Astrocyte (in vitro differentiated cells and primary cell): ENCODE results near the gene SLC8A2. TPM values are rescaled to one million over a fixed set of nuclear protein-coding genes. Genes with fewer than 3 reads are reported as not detected.
A peak's percentile ranks its signal among the peaks of the same experiment; 100 is the strongest.

Experiments
- DNase-seq: peaks from one replicate; pipeline ENCODE4 v3.0.0-alpha.2; 2010; ENCODE audit warnings: low read depth
- FAIRE-seq: peaks from 2 replicates; lab custom pipeline; 2011; peaks lifted over from hg19 to GRCh38; lab: Jason Lieb, UNC
- H2AFZ ChIP-seq: 2 replicates; pipeline ENCODE4 v1.6.0; 2012; ENCODE audit warnings: low read depth, low read length, inconsistent platforms
- H3K27ac ChIP-seq: 2 replicates; pipeline ENCODE4 v1.5.1; 2011; ENCODE audit warnings: low read depth, low read length, inconsistent platforms
- H3K27me3 ChIP-seq: 2 replicates; pipeline ENCODE4 v1.6.0; 2011; ENCODE audit warnings: low read length, inconsistent platforms; ENCODE audit not compliant: insufficient read depth
- H3K36me3 ChIP-seq: 2 replicates; pipeline ENCODE4 v1.5.1; 2011; ENCODE audit warnings: low read length, inconsistent platforms; ENCODE audit not compliant: insufficient read depth
- H3K4me1 ChIP-seq: 2 replicates; pipeline ENCODE4 v1.5.1; 2011; ENCODE audit warnings: low read length, inconsistent platforms; ENCODE audit not compliant: insufficient read depth
- H3K4me2 ChIP-seq: 2 replicates; pipeline ENCODE4 v1.6.0; 2012; ENCODE audit warnings: low read length, inconsistent platforms
- H3K4me3 ChIP-seq: 2 replicates; pipeline ENCODE4 v1.5.1; 2011; ENCODE audit warnings: low read depth, mild to moderate bottlenecking, low read length, inconsistent platforms; ENCODE audit not compliant: insufficient read depth
- H3K79me2 ChIP-seq: 2 replicates; pipeline ENCODE4 v1.6.0; 2012; ENCODE audit warnings: mild to moderate bottlenecking, low read length, inconsistent platforms; ENCODE audit not compliant: insufficient read depth
- H3K9ac ChIP-seq: 2 replicates; pipeline ENCODE4 v1.6.0; 2012; ENCODE audit warnings: mild to moderate bottlenecking, low read length, inconsistent platforms
- H3K9me3 ChIP-seq: 2 replicates; pipeline ENCODE4 v1.5.1; 2012; ENCODE audit warnings: low read depth, mild to moderate bottlenecking, low read length, inconsistent platforms; ENCODE audit not compliant: insufficient read depth
- H4K20me1 ChIP-seq: 2 replicates; pipeline ENCODE4 v1.6.0; 2012; ENCODE audit warnings: low read length, inconsistent platforms; ENCODE audit not compliant: insufficient read depth
- H3K27ac Mint-ChIP-seq: one replicate; pipeline ENCODE4 v1.8.0; 2021; ENCODE audit warnings: mild to moderate bottlenecking, mixed read lengths; ENCODE audit not compliant: unreplicated experiment
- H3K27me3 Mint-ChIP-seq: one replicate; pipeline ENCODE4 v1.8.0; 2021; ENCODE audit warnings: low read depth, mixed read lengths; ENCODE audit not compliant: unreplicated experiment
- H3K36me3 Mint-ChIP-seq: one replicate; pipeline ENCODE4 v1.8.0; 2021; ENCODE audit warnings: low read depth, mixed read lengths; ENCODE audit not compliant: unreplicated experiment
- H3K4me1 Mint-ChIP-seq: one replicate; pipeline ENCODE4 v1.8.0; 2021; ENCODE audit warnings: low read depth, mixed read lengths; ENCODE audit not compliant: unreplicated experiment
- H3K4me3 Mint-ChIP-seq: one replicate; pipeline ENCODE4 v1.8.0; 2021; ENCODE audit warnings: mild to moderate bottlenecking, moderate library complexity, mixed read lengths; ENCODE audit not compliant: unreplicated experiment
- H3K9me3 Mint-ChIP-seq: one replicate; pipeline ENCODE4 v1.8.0; 2021; ENCODE audit warnings: mild to moderate bottlenecking, mixed read lengths; ENCODE audit not compliant: unreplicated experiment
- EZH2 ChIP-seq: IDR thresholded peaks from 2 replicates; pipeline ENCODE4 v1.6.1; 2012; ENCODE audit warnings: mild to moderate bottlenecking, low read length, inconsistent platforms; ENCODE audit not compliant: insufficient read depth
- total RNA-seq: library from RNA; stranded (reverse); gene quantifications from 2 replicates; pipeline ENCODE4 v1.2.1, GENCODE V29; 2021
- TF ChIP-seq, protein P1 (sequence below): IDR thresholded peaks from 2 replicates; pipeline ENCODE4 v1.5.1; 2011; ENCODE audit warnings: low read depth, mild to moderate bottlenecking, inconsistent platforms, low read length, moderate library complexity; ENCODE audit not compliant: insufficient read depth

SLC8A2 gene
- total RNA-seq, 1 donor from 2014 or later = 3.3 TPM

- H2AFZ ChIP-seq = no peak overlapping the region
- DNase-seq (no peak), FAIRE-seq (no peak)
These were observed 40.7 kb upstream of the SLC8A2 start for GRCh38 chr19:47512183-47512947.

DNA sequence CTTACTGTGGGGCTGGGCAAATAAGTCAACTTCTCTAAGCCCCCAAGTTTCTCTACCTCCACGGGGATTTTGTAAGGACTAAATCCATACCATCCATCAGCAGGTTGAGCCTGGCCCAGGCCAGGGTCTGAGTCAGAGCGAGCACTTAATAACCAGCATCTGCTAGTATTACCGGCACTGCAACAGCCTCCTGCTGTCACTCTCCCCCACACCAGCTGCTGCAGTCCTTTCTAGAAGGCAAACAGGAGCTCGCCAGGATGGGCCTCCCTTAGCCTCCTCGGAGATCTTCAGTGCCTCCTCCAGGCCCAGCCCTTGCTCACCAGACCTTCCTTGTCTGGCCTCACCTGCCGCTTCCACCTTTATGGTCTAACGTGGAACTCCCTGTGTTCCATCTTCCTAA is 40.0 kb upstream of the SLC8A2 start:
- Histone ChIP-seq H3K36me3 (no peaks in the 10 kb centered on the region), H3K27ac (no peak overlapping the region), H3K4me1 (peaks cover 19% of the 10 kb centered on the region), H3K9ac (no peak overlapping the region), H3K4me2 (no peak overlapping the region), H3K9me3 (no peaks in the 10 kb centered on the region), H3K4me3 (no peak overlapping the region), H4K20me1 (peaks cover 77% of the 10 kb centered on the region), H3K27me3 (no peaks in the 10 kb centered on the region), H2AFZ (no peak overlapping the region), H3K79me2 (peaks cover 81% of the 10 kb centered on the region)
- H3K27ac Mint-ChIP-seq = no peak overlapping the region
- no peaks in the 10 kb centered on the region for H3K9me3 Mint-ChIP-seq
- peak overlapping the region; percentile 99 for H3K4me3 Mint-ChIP-seq
- DNase-seq (no peak), FAIRE-seq (no peak)
- H3K27me3 Mint-ChIP-seq = no peaks in the 10 kb centered on the region
- peaks cover 42% of the 10 kb centered on the region for H3K4me1 Mint-ChIP-seq
- H3K36me3 Mint-ChIP-seq = peaks cover 8% of the 10 kb centered on the region
- no peak for TF ChIP-seq EZH2
- TF ChIP-seq, protein P1, sequence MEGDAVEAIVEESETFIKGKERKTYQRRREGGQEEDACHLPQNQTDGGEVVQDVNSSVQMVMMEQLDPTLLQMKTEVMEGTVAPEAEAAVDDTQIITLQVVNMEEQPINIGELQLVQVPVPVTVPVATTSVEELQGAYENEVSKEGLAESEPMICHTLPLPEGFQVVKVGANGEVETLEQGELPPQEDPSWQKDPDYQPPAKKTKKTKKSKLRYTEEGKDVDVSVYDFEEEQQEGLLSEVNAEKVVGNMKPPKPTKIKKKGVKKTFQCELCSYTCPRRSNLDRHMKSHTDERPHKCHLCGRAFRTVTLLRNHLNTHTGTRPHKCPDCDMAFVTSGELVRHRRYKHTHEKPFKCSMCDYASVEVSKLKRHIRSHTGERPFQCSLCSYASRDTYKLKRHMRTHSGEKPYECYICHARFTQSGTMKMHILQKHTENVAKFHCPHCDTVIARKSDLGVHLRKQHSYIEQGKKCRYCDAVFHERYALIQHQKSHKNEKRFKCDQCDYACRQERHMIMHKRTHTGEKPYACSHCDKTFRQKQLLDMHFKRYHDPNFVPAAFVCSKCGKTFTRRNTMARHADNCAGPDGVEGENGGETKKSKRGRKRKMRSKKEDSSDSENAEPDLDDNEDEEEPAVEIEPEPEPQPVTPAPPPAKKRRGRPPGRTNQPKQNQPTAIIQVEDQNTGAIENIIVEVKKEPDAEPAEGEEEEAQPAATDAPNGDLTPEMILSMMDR = no peak

More at GRCh38 chr19:47512183-47512947, 40.7 kb upstream of the SLC8A2 start:
- peak overlapping the region; percentile 100 for H3K4me2 ChIP-seq
- no peaks in the 10 kb centered on the region for H3K9me3 Mint-ChIP-seq
- H3K4me3 ChIP-seq = no peak overlapping the region
- H3K9me3 ChIP-seq = no peaks in the 10 kb centered on the region
- H3K27ac Mint-ChIP-seq = peak overlapping the region; percentile 99
- peaks cover 74% of the 10 kb centered on the region for H3K79me2 ChIP-seq
- H3K27me3 Mint-ChIP-seq = no peaks in the 10 kb centered on the region
- peaks cover 8% of the 10 kb centered on the region for H3K36me3 Mint-ChIP-seq
- peaks cover 70% of the 10 kb centered on the region for H4K20me1 ChIP-seq
- H3K4me1 ChIP-seq = peaks cover 19% of the 10 kb centered on the region
- H3K4me3 Mint-ChIP-seq = peak overlapping the region; percentile 99
- H3K4me1 Mint-ChIP-seq = peaks cover 35% of the 10 kb centered on the region
- peak overlapping the region; percentile 99 for H3K9ac ChIP-seq
- no peak overlapping the region for H3K27ac ChIP-seq
- H3K36me3 ChIP-seq = no peaks in the 10 kb centered on the region
- no peaks in the 10 kb centered on the region for H3K27me3 ChIP-seq
- TF ChIP-seq, protein P1 = no peak
- TF ChIP-seq EZH2 = no peak

DNA sequence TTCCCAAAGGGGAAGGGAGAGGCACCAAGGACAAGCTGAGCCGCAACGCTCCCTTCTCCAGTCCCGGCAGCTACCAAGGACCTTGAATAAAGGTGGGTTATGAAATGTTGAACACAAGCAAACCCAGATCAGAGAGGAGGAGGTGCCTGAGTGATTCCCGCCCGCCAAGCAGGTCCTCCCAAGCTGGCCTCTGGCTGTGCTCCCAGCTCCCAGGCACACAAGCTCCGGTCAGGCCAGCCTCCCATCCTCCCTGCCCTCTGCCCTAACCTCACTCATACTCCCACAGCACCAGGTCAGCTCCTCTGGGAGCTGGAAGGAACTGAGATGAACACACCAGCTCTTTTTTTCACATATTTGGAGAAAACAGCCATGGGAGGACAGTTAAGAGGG is 39.4 kb upstream of the SLC8A2 start:
- no peaks in the 10 kb centered on the region for H3K36me3 ChIP-seq
- Mint-ChIP-seq H3K36me3 (peaks cover 8% of the 10 kb centered on the region), H3K27me3 (no peaks in the 10 kb centered on the region), H3K9me3 (no peaks in the 10 kb centered on the region), H3K4me3 (peak overlapping the region; percentile 40), H3K4me1 (peaks cover 42% of the 10 kb centered on the region), H3K27ac (no peak overlapping the region)
- H3K79me2 ChIP-seq = peaks cover 85% of the 10 kb centered on the region
- no peak overlapping the region for H3K4me2 ChIP-seq
- H3K4me3 ChIP-seq = no peak overlapping the region
- H3K4me1 ChIP-seq = peaks cover 19% of the 10 kb centered on the region
- DNase-seq = no peak
- TF ChIP-seq, protein P1 = no peak
- TF ChIP-seq EZH2 = no peak
- no peaks in the 10 kb centered on the region for H3K9me3 ChIP-seq
- no peak for FAIRE-seq
- no peak overlapping the region for H2AFZ ChIP-seq
- H3K27me3 ChIP-seq = no peaks in the 10 kb centered on the region
- H3K27ac ChIP-seq = no peak overlapping the region
- peaks cover 82% of the 10 kb centered on the region for H4K20me1 ChIP-seq
- H3K9ac ChIP-seq = no peak overlapping the region
